HG03571 (cell line): Measurements from ENCODE around the gene RSPH4A.
"Not testable (repeated sequence)": the region's sequence is repeated elsewhere in the genome, so short reads cannot be mapped to it uniquely, and the experiment has no call there.

Source experiments
- ATAC-seq: cut with Tn5 transposase; IDR thresholded peaks from one replicate; pipeline ENCODE4 v1.9.1; 2021; ENCODE audit not compliant: unreplicated experiment

Gene RSPH4A

DNA sequence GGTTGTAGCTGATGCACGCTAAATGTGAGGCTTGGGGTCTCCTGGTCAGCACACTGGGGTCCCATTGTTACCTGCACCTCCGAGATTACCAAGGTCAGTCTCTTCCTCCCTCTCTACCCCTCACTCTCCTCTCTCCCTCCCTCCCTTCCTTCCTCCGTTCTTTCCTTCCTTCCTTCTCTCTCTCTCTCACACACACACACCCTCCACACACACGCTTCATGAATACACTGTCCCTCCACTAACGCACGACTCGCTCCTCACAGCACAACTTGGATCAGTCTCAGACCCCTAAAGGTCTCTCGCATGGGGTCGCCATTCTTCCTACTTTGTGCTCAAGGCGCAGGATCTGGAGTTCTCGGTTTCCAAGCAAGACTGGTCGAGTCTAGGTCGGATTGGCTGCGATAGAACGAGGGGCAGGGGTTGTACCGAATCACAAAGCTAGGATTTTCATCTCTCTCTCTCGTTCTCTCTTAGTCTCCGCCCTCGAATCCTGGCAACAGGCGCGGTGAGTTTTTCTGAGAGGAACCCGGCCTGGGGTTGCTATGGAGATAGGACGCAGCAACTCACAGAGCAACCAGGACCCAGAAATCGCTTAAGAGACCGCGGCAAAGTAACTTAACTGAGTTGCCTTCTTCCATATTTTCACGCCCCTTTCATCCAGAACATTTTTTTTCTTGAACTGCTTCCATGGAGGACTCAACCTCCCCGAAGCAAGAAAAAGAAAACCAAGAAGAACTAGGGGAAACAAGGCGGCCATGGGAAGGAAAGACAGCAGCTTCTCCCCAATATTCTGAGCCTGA is at the start of gene RSPH4A:
Gene RSPH4A, plus strand, starts transcription at position 543 of the 800 bp plus-strand sequence. Its CDS starts 145 bp downstream, at position 688.
- ATAC-seq, result peak; percentile 99

DNA sequence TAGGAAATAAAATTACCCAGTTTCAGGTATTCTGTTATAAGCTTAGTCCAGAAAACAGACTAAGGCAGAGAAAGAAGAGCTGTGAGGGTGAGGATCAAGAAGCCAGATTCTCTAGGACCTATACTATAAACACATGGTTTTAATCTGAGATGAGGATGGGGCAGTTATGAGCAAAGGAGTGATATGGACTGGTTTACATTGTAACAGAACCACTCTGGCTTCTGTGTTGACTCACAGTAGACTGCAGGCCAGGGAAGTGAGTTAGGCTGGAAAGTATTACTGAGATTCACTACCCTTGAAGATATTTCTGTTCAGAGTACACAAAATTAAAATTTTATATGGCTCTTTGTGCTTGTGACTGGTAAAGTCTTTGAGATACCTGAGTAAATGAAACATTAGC is 48.2 kb upstream of the RSPH4A start:
- no peak for ATAC-seq

DNA sequence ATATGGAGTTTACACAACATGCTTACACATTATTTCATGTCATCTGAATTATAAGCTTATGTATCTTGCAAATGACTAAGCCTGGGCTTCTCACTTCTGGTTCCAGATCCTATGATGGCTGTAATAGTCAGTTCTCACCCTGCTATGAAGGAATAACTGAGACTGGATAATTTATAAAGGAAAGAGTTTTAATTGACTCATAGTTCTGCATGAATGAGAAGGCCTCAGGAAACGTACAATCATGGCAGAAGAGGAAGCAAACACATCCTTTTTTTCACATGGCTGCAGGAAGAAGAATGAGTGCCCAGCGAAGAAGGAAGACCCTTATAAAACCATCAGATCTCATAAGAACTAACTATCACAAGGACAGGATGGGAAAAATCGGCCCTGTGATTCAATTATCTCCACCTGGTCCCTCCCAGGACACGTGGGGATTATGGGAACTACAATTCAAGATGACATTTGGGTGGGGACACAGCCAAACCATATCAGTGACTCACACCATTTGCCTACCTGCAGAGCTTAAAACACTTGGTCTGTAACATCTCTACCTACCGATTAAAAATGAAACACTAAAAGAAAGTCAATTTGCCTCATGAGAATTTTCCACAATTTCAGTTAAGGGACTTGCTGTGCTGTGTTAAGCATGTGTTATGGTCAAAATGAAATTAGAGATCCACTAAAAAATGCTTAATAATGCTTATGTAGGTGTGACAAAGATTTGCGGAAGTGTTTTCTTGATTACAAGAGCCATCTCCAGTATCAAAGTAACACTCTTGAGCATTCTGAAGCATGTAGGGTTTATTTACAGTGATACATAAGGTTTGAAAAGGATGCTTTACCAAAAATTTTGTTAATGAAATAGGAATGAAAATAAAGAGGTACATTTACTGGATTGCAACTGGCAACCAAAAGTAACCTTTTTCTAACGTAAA is 47.2 kb upstream of the RSPH4A start:
- ATAC-seq, result no peak

DNA sequence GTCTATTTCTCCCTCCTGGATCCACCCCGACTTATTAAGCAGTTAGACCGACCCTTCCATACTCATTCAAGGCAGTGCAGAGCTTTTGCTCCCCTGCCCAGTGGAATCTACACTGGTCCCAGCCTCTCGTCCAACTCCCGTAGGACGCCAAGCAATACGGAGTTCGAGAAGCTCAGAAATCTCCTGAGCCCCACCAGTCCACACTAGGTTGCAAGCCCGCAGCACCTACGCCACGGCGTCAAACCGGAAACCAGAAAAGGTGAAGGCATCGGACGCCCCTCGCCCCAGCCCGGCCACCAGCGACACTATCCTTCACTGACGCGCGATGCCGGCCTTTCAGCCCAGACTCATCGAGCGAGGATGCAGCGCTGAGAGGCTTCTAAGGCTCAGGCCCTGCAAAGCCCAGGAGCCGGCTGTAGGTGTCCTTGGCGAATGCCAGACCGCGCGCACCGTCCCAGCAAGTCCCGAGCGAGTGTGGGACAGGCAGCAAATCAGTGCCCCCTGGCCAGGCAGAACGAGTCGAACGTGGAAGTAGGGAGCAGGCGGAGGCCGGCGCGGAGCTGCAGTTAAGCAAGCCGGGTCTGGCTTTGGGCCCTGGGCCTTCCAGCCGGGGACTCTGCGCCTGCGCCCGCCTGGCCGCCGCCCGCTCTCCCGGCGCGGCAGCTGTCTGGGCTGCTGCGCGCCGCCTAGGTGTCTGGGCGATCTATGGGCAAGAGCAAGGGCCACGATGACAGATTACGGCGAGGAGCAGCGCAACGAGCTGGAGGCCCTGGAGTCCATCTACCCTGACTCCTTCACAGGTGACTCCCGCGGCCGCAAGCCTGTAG is 45.2 kb upstream of the RSPH4A start, which contains the start of gene RWDD1:
Gene RWDD1, plus strand, starts transcription at position 649 of the 827 bp plus-strand sequence. Its CDS starts 79 bp downstream, at position 728.
- ATAC-seq, result peak; percentile 95

DNA sequence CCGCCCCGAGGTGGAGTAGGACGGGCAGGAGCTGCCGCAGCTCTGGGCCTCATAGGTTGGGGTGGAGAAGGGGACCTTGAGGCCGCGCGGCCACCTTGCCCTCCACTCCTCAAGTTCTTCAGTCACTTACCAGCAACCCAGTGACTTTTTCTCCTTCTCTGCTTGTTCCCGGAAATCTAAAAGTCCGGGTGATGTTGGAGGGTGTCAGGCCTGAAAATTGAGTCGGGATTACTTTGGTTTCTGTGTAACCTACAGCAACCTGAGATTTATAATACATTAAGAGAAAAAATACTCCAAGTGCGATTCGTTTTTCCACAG is 44.6 kb upstream of the RSPH4A start:
- ATAC-seq, result no peak

DNA sequence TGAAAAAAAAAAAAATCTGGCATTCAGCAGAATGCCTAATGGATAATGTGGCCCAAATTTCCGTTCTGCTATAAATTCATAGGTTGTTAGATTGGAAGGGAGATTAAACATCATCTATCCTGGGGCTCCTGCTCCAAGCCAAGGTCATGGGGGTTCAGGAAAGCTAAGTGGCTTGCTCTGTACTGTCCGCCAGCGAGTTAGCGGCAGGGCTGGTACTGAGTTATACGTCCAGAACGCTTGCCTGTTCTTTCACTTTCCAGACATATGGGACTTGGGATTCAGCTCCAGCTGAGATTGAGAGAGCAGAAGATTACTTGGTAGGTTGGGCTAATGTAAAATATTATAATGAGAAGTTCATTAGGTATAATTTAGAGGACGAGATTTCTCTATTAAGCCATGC is 44.1 kb upstream of the RSPH4A start:
- ATAC-seq, result no peak

DNA sequence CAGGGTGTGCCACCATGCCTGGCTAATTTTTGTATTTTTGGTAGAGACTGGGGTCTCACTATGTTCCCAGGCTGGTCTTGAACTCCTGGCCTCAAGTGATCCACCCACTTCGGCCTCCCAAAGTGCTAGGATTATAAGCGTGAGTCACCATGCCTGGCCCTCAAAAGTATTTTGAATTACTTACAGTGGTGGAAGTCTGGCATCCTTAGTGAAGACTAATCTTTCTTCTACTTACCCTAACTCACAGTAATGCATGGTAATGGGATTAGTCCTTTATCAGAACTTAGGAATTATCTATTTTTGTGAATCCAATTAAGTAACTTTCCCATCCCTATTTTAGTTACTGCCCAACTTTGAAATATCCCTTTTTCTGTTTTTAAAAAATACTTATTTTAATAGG is 41.1 kb upstream of the RSPH4A start:
- ATAC-seq, result no peak

DNA sequence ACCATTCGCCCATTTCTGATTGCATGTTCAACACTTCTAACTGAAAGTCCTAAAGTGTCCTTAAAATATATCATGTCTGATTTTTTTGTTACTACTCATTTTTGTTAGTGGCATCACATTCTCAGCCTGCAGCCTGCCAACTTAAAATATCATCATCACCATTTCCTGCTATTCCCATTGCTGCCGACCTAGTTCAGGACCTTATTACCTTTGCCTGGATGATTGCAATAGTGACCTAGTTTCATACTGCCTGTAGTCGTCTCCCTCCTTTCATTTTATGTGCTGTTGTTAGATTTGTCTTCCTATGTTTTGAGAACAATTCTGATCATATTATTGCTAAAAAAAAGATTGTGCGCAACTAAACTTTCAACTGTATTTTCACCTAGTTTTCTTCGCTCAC is 38.8 kb upstream of the RSPH4A start:
- no peak for ATAC-seq

DNA sequence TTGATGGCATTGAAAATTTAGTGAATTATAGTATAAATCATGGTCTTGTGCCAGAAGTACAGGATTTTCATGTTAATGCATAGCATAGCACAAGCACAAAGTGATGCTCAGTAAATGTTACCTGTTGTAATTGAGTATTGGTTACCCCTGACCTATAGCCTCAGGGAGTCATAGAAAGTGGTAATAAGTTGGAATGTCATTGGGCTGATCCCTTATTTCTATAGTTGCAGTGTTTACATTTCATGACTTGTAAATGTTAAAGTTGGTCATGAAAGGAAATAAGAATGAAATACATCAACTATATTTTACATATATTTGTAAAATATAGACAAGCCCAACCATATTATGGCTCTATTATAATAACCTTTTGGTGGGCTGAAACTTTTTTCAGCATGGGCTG is 37.9 kb upstream of the RSPH4A start:
- no peak for ATAC-seq

DNA sequence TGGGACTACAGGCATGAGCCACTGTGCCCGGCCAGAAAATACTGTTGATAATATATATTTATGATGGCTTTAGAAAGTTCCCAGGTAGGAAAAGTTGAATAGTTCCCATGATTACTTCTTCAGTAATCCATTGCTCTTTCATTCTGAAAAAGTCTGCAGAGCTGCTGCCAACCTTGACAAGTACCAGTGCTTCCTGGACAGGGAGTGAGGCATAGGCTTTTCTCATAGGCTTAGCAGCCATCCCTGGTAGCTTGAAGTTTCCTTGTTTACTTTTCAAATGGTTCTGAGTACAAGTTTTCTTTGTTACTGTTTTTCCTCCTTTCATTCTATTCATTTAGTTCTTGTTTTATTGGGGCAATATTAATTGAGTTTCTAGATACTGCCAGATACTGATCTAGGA is 37.1 kb upstream of the RSPH4A start:
- no peak for ATAC-seq

DNA sequence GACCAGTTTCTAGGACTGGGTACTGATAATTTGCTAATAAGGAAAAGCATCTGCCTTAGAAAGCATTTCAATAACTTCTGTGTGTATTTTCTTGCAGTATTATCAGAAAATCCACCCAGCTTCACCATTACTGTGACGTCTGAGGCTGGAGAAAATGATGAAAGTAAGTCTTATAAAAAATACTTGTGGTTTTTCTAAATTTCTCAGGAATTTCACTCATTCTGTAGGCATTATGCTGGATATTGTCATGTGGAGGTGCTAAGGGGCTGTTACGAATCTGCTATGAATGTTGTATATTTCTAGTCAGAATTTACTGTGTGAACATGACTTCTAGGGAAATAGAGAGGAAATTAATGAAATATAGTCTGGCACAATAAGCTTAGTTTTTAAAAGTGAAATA is 36.1 kb upstream of the RSPH4A start:
- ATAC-seq, result no peak

DNA sequence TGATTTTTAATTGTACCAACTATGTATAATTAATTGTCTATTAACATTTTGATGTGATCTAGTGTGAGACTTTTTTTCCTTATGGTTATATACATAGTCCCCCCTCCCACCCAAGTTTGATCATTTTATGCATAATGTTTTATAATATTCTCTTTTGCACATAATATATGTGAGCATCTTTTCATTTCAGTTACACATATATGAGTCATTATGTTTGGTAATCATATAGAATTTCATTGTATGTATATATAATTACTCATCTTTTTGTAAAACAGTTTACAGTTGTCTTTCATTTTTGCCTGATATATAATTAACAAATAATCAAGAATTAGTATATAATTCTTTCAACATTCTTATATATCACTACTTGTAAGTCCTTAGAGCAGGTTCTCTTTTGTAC is 30.0 kb upstream of the RSPH4A start:
- ATAC-seq, result no peak

DNA sequence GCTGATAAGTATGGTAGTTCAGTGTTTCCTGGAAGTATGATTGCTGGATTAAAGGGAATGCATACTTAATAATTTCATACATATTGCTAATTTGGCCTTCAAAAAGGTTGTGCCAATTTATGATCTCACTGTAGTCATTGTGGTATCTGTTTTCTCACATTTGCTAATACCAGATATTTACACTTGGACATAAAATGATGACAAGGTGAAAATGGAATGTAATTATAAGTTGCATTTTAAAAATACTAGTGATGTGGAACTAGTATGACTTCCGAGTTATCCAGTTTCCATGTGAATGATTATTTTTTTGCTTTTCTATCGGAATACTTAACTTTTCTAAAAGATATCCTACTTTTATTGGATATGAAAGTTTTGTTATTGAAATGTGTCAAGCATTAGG is 29.5 kb upstream of the RSPH4A start:
- no peak for ATAC-seq

DNA sequence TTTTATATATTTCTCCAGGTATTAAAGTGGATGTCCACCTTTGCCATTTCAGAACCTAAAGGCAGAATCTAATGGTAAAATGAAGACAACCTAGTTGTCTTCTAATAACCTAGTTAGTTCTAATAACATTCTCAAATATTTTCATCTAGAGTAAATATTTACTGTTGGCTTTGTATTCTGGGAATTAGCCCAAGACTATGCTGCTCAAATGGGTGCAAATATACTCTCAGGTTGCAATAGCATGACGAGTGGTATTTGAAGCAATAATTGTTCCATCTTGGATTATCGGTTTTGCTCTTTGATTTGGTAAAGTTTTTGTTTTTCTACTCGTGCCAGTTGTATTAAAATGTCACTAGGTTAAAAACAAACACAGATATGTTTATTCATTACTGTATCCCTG is 21.0 kb upstream of the RSPH4A start:
- no peak for ATAC-seq

DNA sequence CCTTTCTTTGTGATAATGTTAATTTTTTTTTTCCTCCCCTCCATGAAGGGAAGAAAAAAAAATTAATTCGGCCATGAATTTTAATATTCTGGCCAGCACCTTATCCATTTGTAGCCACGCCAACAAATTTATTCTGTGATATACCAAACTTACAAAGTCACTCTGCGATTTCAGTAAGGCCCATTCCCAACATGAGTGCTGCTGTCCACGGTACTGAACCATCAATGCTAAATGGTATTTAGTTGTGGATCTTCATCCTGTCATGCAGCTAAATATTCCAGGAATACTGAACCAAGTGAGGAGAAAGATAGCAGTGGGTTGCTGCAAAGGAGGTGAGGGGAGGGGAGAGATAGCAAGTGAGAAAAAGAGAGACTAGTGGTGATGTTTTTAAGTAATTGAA is 19.5 kb upstream of the RSPH4A start:
- no peak for ATAC-seq

DNA sequence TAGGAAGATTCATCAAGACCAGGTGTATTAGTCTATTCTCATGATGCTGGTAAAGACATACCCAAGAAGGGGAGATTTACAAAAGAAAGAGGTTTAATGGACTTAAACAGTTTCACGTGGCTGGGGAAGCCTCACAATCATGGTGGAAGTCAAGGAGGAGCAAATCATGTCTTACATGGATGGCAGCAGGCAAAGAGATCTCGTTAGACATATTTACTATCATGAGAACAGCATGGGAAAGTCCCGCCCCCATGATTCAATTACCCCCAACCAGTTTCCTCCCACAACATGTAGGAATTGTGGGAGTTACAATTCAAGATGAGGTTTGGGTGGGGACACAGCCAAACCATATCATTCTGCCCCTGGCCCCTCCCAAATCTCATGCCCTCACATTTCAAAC is 12.4 kb upstream of the RSPH4A start:
- not testable (repeated sequence) for ATAC-seq

DNA sequence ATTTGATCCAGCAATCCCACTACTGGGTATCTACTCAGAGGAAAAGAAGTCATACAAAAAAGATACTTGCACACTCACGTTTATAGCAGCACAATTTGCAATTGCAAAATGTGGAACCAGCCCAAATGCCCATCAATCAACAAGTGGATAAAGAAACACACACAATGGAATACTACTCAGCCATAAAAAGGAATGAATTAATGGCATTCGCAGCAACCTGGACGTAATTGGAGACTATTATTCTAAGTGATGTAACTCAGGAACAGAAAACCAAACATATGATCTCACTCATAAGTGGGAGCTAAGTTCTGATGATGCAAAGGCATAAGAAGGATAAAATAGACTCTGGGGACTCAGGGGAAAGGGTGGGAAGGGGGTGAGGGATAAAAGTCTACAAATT is 11.4 kb upstream of the RSPH4A start:
- ATAC-seq, result not testable (repeated sequence)

DNA sequence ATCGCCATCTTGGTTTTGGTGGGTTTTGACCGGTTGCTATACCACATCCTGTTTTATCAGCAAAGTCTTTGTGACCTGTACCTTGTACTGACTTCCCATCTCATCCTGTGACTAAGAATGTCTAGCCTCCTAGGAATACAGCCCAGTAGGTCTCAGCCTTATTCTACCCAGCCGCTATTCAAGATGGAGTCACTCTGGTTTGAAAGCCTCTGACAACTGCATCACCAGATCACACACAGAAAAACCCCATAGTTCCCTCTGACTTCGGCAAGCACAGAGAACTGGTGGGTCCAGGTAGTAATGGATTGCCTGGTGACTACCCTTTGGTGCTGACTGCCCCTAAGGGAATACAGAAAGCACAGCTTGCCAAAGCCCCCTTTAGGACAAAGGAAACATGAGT is 10.3 kb upstream of the RSPH4A start:
- no peak for ATAC-seq

DNA sequence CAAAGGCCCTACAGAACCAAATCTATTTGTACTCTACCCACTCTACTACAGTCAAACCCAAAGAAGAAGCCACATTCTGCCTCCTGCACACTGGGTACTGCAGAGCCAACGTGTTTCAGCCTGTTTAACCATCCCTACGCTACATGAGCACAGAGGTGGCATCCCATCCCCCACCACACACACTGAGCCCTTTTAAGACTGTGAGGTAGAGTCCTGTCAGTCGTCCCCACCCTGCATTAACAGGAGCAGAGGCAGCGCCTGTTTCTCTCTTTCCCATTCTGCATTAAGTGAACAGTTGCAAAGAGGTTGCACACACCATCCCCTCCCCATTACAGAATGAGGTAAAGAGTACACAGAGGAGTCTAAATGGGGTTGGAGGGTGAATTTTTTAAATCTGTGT is 5.2 kb upstream of the RSPH4A start:
- no peak for ATAC-seq

DNA sequence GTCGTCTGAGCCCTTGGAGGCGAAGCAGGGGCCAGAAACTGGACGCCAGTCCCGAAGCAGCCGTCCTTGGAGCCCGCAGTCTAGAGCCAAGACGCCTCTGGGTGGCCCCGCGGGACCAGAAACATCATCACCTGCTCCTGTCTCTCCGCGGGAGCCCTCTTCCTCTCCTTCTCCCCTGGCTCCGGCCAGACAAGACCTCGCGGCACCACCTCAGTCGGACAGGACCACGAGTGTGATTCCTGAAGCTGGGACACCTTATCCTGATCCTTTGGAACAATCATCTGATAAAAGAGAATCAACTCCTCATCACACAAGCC is 416 bp downstream of the RSPH4A start:
- peak; percentile 40 for ATAC-seq

DNA sequence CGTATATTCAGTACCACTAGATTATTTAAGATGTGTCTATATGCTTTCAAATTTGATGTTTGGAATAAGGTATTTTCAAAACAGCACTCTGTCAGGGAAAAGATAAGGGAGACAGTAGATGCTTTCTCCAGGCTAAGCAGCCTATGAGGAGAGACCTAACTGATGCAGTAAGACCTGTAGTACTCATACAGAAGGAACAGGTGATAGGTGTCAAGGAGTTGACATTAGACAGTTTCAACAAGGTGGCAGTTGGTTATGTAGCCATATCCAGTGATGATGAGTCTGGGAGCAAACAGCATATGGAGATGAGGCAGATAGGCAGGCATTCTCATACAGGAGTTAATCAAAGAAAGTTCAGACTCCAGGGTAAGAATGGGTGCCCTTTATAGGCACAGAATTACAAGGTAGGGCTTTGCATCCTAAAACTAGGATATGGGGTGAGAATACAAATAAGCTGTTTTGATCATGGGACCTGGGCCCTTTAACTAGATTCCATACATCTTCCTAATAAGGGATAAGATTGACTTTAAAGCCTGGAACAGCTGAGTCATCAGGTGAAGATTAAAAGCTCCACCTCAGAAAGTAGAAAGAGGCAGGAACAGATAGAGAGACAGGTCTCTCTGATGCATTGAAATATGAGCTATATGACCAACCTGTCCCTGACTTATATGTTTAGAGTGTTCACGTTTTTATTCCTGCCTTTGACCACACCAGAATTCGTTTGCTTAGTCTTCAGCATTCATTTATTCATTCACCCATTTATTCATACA is 7.9 kb downstream of the RSPH4A start:
- no peak for ATAC-seq
